NOMO-1 (cell line): ENCODE measurements around the gene HPRT1.

Experiments used
- DNase-seq, 2 experiments: peaks; one replicate each; lab custom pipeline; 2025; ENCODE audit not compliant: unreplicated experiment in 2 of 2; lab: John Stamatoyannopoulos, UW

HPRT1 gene

DNA sequence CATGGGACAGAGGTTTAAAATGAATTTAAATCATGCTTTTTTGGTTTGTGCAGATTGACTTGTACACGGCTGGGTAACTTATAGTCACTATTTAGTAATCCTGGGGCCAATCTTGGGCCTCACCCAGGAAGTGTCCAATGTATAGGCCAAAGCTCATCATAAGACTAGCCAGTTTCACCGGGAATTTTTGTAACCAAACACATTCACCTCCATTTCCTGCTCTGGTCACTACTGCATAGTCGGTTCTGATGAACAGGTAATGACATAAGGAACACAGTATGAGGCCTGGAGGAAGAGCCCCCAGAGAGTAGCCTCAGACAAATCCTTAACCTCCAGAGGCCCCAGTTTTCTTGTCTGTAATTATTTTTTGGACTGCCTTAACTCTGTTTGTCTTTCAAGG, 81.9 kb downstream of the HPRT1 start:
- DNase-seq, result no peak

DNA sequence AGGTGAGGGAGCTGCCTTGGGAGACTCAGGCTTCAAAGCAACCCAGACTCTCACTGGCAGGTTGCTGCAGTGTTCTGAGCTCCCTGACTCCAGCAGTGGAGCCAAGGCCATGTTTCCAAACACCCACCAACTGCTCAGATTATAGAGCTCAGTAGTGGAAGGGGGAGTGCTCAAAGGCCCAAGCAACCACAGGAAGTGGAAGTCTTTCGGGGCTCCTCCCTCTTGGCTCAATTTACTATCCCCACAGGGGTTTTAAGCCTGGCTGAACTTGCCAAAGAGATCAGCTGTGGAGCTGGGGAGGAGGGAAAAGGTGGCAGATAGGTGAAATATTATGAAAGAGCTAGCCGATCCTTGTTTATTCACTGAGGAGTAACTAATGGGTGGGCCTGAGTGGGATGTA, 82.5 kb downstream of the HPRT1 start:
- DNase-seq, result no peak

DNA sequence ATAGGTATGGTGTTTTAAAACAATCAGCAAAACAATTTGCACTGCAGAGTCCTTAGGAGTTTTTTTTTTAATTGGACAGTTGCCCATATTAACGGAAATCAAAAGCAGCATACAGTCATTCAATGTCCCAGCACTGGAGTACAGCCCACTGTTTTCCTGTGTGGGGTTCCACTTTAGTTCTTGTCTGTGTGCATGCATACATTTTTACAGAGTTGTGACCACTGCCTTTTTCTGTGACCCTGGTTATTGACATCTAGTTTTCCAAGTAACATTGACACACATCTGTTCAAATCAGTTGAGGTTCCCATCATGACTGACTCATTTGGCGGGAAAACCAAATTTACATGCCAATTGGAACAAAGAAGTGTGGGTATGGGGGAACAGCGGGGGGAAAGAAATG, 83.3 kb downstream of the HPRT1 start:
- no peak for DNase-seq

DNA sequence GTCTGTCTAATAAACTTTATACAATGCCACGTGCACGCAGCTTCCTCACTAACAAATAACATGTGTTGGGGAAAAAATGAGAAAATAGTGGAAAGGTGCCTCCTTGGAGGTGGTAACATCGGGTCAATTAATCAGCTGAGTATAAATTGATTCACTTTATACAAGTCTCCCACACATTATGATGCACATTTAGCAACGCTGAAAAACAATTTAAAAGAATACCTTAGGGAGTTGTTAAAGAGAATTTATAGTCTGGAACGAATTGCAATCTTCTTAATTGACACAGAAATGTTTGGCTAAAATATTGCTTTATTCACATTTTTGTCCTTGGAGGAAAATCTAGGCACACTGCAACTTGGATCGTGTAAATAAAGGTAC, 84.2 kb downstream of the HPRT1 start:
- no peak for DNase-seq

DNA sequence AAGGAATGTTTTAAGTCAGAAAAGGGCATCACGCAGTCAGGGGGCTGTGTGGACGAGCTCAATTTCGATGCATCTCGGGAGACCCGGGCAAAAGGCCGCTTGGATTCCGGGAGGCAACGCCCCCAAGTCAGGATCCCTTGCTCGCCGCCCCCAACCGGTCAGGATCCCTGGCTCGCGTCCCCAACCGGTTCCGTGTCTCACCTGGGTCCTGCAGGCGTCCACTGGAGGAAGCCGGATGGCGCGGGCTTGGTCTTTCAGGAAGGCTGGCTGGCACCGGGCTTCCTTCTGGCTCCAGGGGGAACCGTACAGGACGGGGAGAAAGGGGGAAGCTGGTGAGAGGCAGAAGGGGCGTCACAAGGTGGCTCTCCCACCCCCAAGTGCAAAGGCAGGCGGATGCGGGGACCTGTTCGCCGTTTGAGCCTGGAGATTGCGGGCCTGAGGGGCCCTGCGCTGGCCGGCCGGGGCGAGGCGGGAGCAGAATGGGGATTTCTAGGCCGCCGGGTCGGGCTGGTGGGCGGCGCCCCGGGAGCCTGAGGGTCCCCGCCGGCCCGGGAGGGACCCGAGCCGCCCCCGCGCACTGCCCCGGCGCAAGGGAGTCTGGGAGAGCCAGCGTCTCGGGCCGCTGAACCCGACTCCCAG, 84.7 kb downstream of the HPRT1 start:
- no peak for DNase-seq

DNA sequence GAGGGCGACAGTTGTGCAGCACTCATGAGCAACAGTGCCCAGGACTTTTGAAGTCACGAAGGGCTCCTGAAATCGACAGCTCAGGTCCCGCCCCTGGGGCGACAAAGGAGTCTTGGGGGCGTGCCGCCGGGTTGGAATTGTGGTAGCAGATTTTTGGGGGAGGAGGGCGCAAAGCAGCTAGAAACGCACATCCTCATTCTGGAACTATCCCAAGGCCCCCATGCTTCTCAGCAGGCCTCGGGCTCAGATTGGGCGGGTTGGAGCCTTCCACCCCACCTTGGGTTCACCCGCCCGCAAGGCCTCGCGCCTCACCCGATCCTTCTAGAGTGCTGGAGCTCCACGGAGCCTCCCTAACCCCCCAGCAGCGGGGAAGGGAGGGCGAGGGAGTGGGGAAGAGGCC, 85.5 kb downstream of the HPRT1 start:
- no peak for DNase-seq

DNA sequence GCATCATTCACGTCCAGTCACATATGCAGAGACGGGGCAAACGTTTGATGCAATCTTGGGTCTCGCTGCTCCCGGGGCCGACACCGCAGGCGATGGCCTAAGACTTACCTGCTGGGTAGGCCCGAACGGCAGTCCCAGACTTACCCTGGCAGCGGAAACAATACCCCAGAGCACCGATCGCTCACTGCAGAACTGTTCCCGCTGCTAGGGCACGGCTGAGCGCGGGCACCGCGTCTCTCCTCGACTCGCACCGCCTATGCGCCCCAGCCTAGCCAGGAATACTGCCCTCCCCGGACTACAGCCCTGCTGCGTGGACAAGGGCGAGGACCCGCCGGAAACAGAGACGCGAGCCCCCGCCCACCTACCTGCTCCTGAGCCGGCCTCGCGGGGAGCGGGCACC, 86.2 kb downstream of the HPRT1 start:
- DNase-seq, result no peak

DNA sequence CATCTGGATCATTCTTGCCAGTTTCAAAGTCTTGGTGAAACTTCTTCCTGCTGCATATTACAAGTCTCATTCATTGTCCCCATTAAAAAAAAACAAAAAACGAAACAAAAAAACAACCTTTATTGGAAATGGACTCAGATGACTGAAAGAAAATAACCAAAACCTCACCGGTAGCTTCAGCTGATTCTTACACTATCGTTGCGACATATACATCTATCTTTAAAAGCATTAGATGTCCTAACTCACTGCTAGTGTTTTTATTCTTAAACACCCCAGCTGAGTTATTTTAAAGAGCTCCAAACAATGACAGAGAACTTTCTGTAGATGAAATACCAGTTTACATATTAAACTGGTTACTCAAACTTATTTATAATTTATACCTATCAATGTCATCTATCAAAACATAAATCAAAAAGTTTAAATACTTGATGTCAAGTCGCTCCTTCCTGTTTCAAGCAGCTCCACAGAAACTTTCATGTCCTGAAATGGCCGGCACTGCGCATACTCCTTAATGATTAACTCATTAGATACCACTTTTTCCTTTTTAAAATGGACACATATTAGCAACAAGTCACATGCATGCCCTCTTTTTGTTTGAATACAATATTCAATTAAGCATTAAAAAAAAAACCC, 87.2 kb downstream of the HPRT1 start:
- no peak for DNase-seq

DNA sequence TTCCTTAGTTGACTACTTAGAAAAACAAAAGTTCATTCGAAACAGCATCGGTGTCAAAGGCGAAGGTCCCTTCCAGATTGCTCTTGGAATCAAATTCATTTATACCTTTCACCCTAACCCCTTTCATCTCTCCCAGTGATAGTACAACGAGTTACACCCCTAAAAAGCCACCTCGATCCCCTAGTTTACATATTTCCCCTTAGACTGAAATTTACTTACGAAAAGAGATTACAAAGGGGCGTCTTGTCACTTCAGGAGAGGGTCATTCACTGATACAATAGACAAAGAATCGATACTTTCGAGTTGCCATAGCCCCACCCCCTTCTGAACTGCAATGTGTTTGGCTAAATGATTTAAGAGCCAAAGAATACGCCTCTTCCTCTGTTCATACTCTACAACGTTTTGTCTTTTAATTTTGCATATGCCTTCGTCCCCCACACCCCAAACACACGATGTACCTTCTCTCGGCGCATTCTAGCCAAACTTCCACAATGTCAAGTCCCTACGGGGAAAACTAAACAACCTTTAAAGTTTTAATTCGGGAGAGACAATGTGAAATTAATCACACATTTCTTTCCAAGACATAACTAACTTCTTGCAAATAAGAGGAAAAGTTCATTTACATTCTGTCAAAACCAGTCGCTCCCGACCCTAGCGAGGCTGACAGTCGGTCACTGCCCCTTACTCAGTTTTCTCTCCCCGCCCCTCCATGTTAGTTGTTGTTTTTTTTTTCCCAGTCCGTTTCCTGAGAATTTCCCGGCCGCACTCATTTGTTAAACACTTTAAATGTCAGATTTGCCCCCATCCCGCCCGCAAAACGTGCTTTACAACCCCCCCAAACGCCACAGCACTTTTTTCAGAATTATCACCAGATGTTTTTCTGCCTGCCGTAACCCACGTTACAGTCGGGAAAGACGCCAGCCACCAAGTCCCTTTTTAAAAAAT, 88.6 kb downstream of the HPRT1 start:
- peak in 1 of 2 experiments; percentile 17 for DNase-seq
